ENCODE results near the gene OPCML.
"Not testable (repeated sequence)": the region's sequence is repeated elsewhere in the genome, so short reads cannot be mapped to it uniquely, and the experiment has no call there.

The OPCML gene

DNA sequence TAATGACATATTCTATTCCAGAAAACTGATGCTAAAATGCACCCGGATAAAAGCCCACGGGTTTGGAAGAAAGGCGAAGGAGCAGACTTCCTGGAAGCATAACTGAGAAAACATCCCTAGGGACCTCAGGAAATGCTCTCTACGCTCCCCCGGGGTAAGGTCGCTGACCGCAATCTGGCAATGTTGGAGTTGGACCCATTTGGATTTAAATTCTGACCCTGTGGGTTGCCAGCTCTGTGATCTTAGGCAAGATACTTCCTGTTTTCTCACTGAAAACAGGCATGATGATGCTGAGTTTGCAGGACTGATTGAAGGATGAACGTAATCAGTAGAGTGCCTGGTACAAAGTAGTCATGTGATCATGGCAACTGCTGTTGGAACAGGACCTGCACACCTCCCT is 1107.9 kb downstream of the OPCML start:
- no peak for DNase-seq (ENCODE audit: low spot score)

- no peak for DNase-seq (ENCODE audit: low spot score)
Measured at GRCh38 chr11:132423266-132423665, 1109.0 kb downstream of the OPCML start.

- no peak for DNase-seq (ENCODE audit: low spot score)
Measured at GRCh38 chr11:132422722-132423121, 1109.6 kb downstream of the OPCML start.

- no peak for DNase-seq (ENCODE audit: low spot score)
Measured at GRCh38 chr11:132421555-132421954, 1110.7 kb downstream of the OPCML start.

DNA sequence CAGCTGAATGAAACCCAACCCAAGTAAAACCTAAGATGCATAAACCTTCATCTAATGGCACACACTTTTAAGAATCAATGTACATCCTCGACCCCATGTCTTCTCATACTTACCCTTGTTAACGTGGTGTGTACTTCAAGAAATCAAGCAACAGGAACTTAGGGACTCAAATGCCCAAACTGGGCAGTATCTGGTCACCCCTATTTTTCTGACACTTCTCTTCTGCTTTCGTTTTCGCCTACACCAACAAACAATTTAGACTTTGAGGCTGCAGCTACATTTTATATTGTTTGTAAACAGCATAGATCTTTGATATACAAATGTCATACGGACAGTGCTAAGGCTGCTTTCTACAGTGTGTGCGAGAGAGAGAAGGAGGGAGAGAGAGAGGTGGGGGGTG is 1117.8 kb downstream of the OPCML start:
- no peak for DNase-seq (ENCODE audit: low spot score)

GRCh38 chr11:132410383-132410782 is 1121.9 kb downstream of the OPCML start:
- no peak for DNase-seq (ENCODE audit: low spot score)

DNA sequence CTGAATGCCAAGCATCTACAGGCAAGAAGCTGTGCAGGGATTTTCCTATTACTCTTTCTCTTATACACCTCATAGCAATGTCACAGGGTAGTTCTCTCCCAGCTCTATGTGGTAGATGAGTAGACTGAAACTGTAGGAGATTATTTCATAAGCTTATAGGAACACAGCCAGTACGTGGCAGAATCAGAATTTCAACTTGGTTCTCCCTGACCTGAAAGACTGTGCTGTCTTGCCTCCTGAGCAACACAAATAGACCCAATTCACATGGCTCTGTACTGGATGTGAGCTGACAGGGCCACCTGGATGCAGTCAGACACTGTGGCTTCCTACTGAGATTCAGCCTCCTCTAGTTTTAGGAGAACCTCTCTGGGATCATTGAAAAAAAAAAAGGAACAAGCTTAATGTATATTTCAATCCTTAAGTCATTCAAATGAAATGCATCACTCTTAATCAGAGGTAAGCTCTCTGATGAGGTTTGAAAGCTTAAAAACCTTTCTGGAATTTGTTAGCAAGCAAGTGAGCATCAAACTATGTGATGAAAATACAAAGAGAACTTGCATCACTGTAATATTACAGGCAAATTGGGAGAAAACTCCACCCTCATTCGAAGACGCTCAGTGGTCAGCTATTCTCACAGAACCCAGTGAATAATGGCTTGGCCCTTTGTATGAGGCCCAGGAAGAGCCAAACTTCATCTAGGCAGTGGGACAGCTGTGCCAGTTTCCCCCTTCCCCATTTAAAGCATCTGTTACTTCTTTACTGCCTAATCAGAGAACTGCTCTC is 1122.5 kb downstream of the OPCML start:
- no peak for DNase-seq (ENCODE audit: low spot score)

- no peak for DNase-seq (ENCODE audit: low spot score)
Measured at GRCh38 chr11:132408877-132409276, 1123.4 kb downstream of the OPCML start.

DNA sequence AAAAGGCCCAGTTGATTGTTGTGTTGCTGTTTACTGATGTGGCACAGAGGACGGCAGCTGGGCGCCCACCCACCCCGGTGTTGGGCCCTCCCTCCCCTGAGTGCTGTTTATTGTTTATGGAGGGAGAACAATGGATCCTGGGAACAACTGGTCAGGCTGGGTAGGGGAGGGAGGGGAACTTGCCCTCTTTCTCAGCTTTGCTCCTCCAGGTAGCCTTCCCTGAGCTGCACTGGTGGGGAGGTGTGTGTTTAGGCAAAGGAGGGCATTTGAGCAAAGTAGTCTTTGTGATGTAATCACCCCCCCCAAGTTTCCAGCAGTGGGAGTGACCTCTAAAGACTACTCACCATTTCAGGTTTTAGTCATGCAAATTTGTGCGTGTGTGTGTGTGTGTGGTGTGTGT is 1126.6 kb downstream of the OPCML start:
- no peak for DNase-seq (ENCODE audit: low spot score)

- peak; percentile 13 for DNase-seq (ENCODE audit: low spot score)
Measured at GRCh38 chr11:132402071-132402684, 1130.1 kb downstream of the OPCML start.

DNA sequence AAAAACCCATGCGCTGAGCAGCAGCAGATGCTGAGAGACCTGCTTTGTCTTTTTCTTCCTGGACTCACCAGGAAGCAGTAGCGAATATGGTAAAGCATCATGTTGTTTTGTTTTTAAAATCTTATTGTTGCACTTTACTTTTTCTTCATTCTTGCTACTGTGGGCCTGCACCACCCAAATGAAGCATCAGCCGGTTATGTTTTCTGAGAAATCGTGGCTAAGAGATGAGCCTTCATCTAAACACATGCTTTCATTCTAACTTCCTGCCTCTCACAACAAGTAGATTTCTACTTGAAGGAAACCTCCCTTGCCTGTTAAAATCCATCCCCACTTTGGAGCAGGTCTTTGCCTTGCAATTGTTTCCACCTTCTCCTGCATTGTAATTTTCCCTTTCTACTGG is 1136.0 kb downstream of the OPCML start:
- no peak for DNase-seq (ENCODE audit: low spot score)

- DNase-seq (ENCODE audit: low spot score): no peak
Measured at GRCh38 chr11:132395434-132395833, 1136.9 kb downstream of the OPCML start.

DNA sequence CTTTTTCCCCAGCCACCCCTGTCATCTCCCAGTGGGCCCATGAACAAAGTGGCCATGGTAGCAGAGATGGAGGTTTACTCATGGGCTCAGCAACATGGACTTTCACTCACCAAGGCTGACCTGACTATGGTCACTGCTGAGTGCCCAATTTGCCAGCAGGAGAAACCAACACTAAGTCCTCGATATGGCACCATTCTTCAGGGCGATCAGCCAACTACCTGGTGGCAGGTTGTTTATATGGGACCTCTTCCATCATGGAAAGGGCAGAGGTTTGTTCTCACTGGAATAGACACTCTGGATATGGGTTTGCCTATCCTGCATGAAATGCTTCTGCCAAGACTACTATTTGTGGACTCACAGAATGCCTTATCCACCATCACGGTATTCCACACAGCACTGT is 1152.8 kb downstream of the OPCML start:
- DNase-seq (ENCODE audit: low spot score): no peak

- DNase-seq (ENCODE audit: low spot score): no peak
Measured at GRCh38 chr11:132373405-132374143, 1158.7 kb downstream of the OPCML start.

- DNase-seq (ENCODE audit: low spot score): not testable (repeated sequence)
Measured at GRCh38 chr11:132370114-132370513, 1162.2 kb downstream of the OPCML start.

DNA sequence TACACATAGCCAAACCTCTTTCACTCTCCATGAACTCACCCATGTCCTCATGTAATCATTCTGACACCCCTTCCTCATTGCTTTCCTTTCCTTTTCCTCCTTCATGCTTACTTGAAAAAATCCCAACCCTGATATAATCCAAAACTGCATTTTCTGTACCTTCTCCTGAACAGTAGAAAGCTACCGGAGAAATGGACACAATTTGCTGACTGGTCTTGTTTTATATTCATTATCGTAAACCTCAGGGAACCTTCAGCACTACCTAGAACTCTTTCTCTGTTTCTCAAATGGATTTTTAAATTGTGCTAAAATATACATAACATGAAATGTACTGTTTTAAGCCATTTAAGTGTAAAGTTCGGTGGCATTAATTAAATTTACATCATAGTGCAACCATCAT is 1165.0 kb downstream of the OPCML start:
- no peak for DNase-seq (ENCODE audit: low spot score)

DNA sequence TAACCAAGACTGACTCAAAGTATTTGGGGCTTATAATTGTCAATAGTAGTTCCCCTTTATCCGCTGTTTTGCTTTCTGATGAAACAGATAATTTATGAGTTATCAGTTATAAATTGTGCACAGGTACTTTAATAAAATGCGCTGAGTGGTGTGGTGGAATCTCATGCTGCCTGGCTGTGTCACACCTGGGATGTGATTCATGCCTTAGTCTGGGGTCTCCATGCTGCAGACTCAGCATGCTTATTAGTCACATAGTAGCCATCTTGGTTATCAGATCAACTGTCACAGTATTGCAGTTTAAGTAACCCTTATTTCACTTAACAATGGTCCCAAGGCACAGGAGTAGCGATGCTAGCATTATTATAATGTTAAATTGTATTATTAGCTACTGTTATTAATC is 1166.7 kb downstream of the OPCML start:
- no peak for DNase-seq (ENCODE audit: low spot score)
